DND-41 (cell line): ENCODE results near the gene ENO3.

ENCODE experiments used
- ATAC-seq: fragments of 200-7000 bp; cut with Tn5 transposase; 3 replicates; pipeline ENCODE4 v1.9.1; 2021; ENCODE audit warnings: low read depth; ENCODE audit not compliant: insufficient read depth
- DNase-seq: peaks from one replicate; pipeline ENCODE4 v3.0.0-alpha.2; 2020
- H2AFZ ChIP-seq: 2 replicates; pipeline ENCODE4 v1.6.0; 2012; ENCODE audit warnings: low read depth, low read length
- H3K27ac ChIP-seq: 2 replicates; pipeline ENCODE4 v1.5.1; 2012; ENCODE audit warnings: low read length, inconsistent platforms
- H3K27me3 ChIP-seq: fragments of 200-600 bp; sonication (generic); 2 replicates; pipeline ENCODE4 v1.6.0; 2012; ENCODE audit warnings: low read length, mild to moderate bottlenecking, inconsistent platforms; ENCODE audit not compliant: insufficient read depth, poor library complexity
- H3K36me3 ChIP-seq: 2 replicates; pipeline ENCODE4 v1.5.1; 2012; ENCODE audit warnings: low read length, inconsistent platforms; ENCODE audit not compliant: insufficient read depth
- H3K4me1 ChIP-seq: 2 replicates; pipeline ENCODE4 v1.5.1; 2012; ENCODE audit warnings: mild to moderate bottlenecking, low read length; ENCODE audit not compliant: insufficient read depth
- H3K4me2 ChIP-seq: 2 replicates; pipeline ENCODE4 v1.6.0; 2012; ENCODE audit warnings: mild to moderate bottlenecking, moderate library complexity, low read length, inconsistent platforms; ENCODE audit not compliant: insufficient read depth
- H3K4me3 ChIP-seq, 2 experiments: fragments of 200-600 bp in 1 of 2; shearing (Covaris generic) in 1 of 2; 2 replicates each; pipeline ENCODE4 v1.5.1; 2012 to 2016; ENCODE audit warnings: inconsistent platforms in 2 of 2, low read length in 2 of 2, mild to moderate bottlenecking in 2 of 2, low read depth in 1 of 2, moderate library complexity in 1 of 2
- H3K79me2 ChIP-seq: 2 replicates; pipeline ENCODE4 v1.6.0; 2012; ENCODE audit warnings: low read length, inconsistent platforms; ENCODE audit not compliant: insufficient read depth
- H3K9ac ChIP-seq: 2 replicates; pipeline ENCODE4 v1.6.0; 2012; ENCODE audit warnings: low read depth, mild to moderate bottlenecking, inconsistent platforms, low read length, moderate library complexity
- H3K9me3 ChIP-seq: 2 replicates; pipeline ENCODE4 v1.5.1; 2012; ENCODE audit warnings: low read length, moderate library complexity, mild to moderate bottlenecking, inconsistent platforms; ENCODE audit not compliant: insufficient read depth, severe bottlenecking
- H4K20me1 ChIP-seq: 2 replicates; pipeline ENCODE4 v1.6.0; 2012; ENCODE audit warnings: low read length; ENCODE audit not compliant: insufficient read depth
- CTCF ChIP-seq: IDR thresholded peaks from 2 replicates; pipeline ENCODE4 v1.5.1; 2012; ENCODE audit warnings: borderline replicate concordance, low read length, moderate library complexity, mild to moderate bottlenecking; ENCODE audit not compliant: poor library complexity, severe bottlenecking; ENCODE audit errors: extremely low read depth
- EZH2 ChIP-seq: IDR thresholded peaks from 3 replicates; pipeline ENCODE4 v1.6.1; 2012; ENCODE audit warnings: borderline replicate concordance, low read depth, mild to moderate bottlenecking, moderate library complexity, low read length, inconsistent platforms; ENCODE audit not compliant: severe bottlenecking

The ENO3 gene

GRCh38 chr17:4986951-4987766, 36.2 kb downstream of the ENO3 start, which contains the start of gene CAMTA2:
CAMTA2 (minus strand) TSS chr17:4987675; CDS start chr17:4986222, 1,453 bp downstream.
- Histone ChIP-seq H2AFZ (peak within 1 kb of the TSS; percentile 90), H3K27ac (peak within 1 kb of the TSS; percentile 75), H3K9ac (peak within 1 kb of the TSS; percentile 95), H3K36me3 (peaks cover 17% of the 10 kb centered on the region), H3K27me3 (no peaks in the 10 kb centered on the region), H3K4me3 (peak within 1 kb of the TSS; percentile 89), H3K4me1 (peaks cover 40% of the 10 kb centered on the region), H3K4me2 (peak within 1 kb of the TSS; percentile 92), H4K20me1 (no peaks in the 10 kb centered on the region), H3K79me2 (peaks cover 34% of the 10 kb centered on the region), H3K9me3 (no peaks in the 10 kb centered on the region)
- ATAC-seq (peak; percentile 84), DNase-seq (peak; percentile 91)
- no peak for TF ChIP-seq EZH2
- TF ChIP-seq CTCF = peak; percentile 90

- H2AFZ ChIP-seq = peak overlapping the region; percentile 90
Observed at GRCh38 chr17:4987767-4988567, 37.0 kb downstream of the ENO3 start.

GRCh38 chr17:4994081-4994595, 43.2 kb downstream of the ENO3 start:
- Histone ChIP-seq H3K27ac (no peak overlapping the region), H3K4me3 (no peak overlapping the region), H3K9ac (no peak overlapping the region), H3K79me2 (peaks cover 9% of the 10 kb centered on the region; the same call in 1 of the 2 replicates), H3K4me2 (no peak overlapping the region), H2AFZ (no peak overlapping the region), H3K27me3 (no peaks in the 10 kb centered on the region), H4K20me1 (no peaks in the 10 kb centered on the region), H3K4me1 (peaks cover 24% of the 10 kb centered on the region), H3K9me3 (no peaks in the 10 kb centered on the region), H3K36me3 (no peaks in the 10 kb centered on the region)
- DNase-seq (no peak), ATAC-seq (no peak)
- TF ChIP-seq CTCF (no peak), EZH2 (no peak)

More at GRCh38 chr17:4987767-4988567, 37.0 kb downstream of the ENO3 start:
- DNase-seq (peak; percentile 37), ATAC-seq (peak; percentile 9; the same call in 2 of the 3 replicates)
- Histone ChIP-seq H3K4me2 (peak overlapping the region; percentile 92), H3K9me3 (no peaks in the 10 kb centered on the region), H3K27ac (peak overlapping the region; percentile 75), H3K9ac (peak overlapping the region; percentile 95), H3K79me2 (peaks cover 34% of the 10 kb centered on the region), H3K36me3 (peaks cover 9% of the 10 kb centered on the region), H3K4me3 (peak overlapping the region; percentile 89), H3K4me1 (peaks cover 40% of the 10 kb centered on the region), H3K27me3 (no peaks in the 10 kb centered on the region), H4K20me1 (no peaks in the 10 kb centered on the region)
- TF ChIP-seq CTCF (no peak), EZH2 (no peak)
